GM19035 (cell line): ENCODE results near the gene MTA1.

Source experiments
- ATAC-seq: cut with Tn5 transposase; IDR thresholded peaks from one replicate; pipeline ENCODE4 v1.9.1; 2021; ENCODE audit not compliant: unreplicated experiment

The MTA1 gene

GRCh38 chr14:105460116-105460515, 40.5 kb downstream of the MTA1 start:
- no peak for ATAC-seq

DNA sequence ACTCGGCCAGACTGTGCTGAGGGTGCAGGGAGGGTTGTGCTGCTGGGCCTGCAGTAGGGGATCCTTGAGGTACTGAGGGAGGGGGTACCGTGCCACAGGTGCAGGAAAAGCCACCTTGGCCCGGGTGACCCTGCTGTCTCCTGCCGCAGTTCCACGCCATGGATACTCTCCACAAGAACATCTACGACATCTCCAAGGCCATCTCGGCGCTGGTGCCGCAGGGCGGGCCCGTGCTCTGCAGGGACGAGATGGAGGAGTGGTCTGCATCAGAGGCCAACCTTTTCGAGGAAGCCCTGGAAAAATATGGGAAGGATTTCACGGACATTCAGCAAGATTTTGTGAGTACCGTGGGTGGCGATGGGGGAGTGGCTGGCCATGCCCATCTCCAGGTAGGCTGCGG, 41.0 kb downstream of the MTA1 start:
- ATAC-seq: no peak

GRCh38 chr14:105461903-105462302, 42.3 kb downstream of the MTA1 start:
- no peak for ATAC-seq

GRCh38 chr14:105464501-105464900, 44.9 kb downstream of the MTA1 start:
- ATAC-seq: no peak

DNA sequence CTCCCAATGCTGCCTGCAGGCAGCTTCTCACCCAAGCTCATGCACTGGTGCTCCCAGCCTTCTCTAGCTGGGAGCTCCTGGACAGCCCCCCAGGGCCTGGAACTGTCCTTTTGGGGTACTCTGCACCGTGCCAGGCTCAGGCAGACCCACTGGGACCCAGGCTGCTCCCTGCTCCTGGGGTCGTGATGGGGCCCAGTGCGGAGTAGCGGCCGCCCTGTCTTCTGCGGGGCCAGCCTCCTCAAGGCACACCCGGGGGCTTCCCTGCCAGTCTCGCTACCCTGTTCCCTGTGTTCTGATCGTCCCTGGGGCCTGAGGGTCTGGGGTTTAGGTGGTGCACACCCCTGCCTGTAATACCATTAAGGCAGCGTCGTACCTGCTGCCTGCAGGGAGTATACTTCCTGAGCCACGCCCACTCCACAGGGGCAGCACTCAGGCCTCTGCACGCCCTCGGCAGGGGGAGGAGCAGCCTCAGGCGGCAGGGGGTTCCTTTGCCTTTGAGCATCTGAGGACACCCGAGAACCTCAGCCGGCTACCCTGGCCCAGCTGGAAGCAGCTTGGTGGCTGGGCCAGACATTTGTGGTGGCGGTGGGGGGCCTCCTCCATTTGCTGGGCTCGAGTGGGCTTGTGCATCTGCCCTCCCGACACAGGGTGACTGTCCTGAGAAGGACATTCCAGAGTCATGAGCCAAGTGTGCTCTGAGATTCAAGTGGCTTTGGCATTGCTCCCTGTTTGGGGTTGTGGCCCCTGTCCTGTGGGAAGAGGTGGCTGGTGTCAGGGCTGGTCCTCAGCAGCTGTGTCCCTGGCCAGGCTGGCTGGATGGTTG, 45.8 kb downstream of the MTA1 start:
- no peak for ATAC-seq

GRCh38 chr14:105466531-105467248, 47.1 kb downstream of the MTA1 start:
- no peak for ATAC-seq

DNA sequence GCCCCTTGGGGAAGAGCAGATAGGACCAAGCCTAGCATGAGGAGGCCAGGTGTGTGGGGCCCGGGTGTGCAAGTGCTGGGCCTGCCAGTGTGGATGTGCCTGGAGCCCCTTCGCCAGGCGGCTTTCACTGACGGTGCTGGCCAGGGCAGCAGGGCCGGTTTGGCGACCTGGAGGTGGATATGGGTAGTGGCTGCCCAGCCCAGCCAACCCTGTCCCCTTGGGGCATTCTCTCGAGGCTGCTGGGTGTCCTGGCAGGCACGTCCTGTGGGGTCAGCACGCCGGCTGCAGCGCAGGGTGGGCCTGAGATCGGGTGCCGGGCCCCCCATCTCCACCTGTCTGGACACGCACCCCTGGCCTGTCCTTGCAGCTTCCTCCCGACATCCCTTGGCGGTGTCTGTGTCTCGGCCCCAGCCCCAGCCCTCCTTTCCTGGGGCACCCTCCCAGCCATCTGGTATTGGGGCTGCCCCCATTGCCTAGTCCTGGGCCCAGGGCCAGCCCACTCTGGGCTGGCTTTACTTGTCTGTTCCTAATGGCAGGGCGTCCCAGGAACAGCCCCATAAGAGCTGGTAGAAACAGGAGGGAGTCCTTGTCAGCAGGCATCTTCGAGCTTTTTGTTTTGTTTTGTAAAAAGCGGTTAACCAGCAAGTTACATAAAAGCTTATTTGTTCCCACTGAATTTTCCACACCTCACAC, 47.8 kb downstream of the MTA1 start:
- no peak for ATAC-seq

GRCh38 chr14:105467942-105468471, 48.4 kb downstream of the MTA1 start:
- no peak for ATAC-seq

GRCh38 chr14:105468621-105469241, 49.1 kb downstream of the MTA1 start:
- no peak for ATAC-seq

DNA sequence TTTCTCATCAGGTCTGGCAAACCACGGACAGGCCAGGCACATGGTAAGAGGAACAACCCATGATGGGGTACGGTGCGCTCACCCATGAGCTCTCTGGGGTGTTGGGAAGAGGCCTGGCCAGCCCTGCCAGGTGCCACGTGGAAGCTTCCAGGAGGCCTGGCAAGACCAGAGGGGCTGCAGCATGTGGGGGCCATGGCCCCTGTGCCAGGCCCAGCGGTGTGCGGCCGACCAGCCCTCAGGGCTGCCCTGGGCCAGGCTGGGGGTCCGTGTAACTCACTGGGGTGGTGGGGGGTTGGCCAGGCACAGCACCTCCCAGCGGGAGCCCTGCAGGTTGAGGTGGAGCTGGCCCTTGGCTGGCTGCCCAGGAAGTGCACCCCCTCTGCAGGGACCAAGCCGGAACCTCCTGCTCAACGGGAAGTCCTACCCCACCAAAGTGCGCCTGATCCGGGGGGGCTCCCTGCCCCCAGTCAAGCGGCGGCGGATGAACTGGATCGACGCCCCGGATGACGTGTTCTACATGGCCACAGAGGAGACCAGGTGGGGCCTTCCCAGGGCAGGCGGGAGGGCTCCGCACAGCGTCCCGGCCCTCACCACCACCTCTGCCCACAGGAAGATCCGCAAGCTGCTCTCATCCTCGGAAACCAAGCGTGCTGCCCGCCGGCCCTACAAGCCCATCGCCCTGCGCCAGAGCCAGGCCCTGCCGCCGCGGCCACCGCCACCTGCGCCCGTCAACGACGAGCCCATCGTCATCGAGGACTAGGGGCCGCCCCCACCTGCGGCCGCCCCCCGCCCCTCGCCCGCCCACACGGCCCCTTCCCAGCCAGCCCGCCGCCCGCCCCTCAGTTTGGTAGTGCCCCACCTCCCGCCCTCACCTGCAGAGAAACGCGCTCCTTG, 50.1 kb downstream of the MTA1 start:
- no peak for ATAC-seq

DNA sequence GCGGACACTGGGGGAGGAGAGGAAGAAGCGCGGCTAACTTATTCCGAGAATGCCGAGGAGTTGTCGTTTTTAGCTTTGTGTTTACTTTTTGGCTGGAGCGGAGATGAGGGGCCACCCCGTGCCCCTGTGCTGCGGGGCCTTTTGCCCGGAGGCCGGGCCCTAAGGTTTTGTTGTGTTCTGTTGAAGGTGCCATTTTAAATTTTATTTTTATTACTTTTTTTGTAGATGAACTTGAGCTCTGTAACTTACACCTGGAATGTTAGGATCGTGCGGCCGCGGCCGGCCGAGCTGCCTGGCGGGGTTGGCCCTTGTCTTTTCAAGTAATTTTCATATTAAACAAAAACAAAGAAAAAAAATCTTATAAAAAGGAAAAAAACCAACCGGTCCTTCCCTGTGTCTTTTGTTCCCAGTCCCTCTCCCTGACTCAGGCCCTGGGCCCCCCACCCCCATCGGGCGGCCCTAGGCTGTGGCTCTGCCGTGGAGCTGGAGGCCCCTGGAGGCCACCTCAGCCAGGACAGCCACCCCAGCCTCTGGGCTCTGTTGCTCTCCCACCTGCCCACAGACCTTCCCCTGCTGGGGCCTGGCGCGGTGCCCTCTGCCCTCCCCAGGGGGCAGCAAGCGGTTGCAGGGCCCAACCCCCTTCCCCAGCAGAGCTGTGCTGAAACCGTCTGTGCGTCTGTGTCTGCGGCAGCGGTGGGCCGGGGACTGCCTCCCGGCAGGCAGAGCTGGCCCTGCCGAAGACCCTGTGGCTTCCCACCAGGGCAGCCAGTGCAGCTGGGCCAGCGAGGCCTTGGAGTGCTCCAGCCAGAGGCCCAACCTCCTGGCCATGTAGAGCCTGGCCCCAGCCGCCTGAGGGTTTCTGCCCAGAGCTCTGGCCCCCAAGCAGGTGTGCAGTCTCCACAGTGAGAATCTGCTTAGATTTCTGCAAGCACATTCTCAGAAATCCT, 51.0 kb downstream of the MTA1 start:
- no peak for ATAC-seq

DNA sequence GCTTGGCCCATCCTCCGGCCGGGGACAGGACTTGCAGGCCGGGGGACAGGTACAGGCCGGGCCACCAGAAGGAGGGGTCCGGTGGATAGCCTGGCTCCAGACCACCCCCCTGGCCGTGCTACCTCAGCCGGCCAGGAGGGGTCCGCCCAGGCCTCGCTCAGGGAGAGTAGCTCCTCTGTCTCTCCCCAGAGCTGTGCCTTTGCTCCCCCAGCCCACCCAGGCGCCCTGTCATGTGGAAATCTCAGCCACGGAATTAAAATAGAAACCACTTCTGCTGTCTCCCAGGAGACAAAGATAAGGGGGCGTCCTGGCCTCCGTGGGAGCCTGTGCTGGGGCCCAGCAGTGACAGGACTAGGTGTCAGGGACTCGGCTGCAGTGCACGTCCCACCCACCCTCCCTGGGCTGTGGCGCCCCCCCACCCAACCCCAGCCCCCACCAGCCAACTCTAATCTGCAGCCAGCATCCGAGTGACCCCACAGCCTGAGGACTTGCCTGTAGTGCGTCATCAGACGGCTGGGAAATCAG, 51.7 kb downstream of the MTA1 start:
- no peak for ATAC-seq

DNA sequence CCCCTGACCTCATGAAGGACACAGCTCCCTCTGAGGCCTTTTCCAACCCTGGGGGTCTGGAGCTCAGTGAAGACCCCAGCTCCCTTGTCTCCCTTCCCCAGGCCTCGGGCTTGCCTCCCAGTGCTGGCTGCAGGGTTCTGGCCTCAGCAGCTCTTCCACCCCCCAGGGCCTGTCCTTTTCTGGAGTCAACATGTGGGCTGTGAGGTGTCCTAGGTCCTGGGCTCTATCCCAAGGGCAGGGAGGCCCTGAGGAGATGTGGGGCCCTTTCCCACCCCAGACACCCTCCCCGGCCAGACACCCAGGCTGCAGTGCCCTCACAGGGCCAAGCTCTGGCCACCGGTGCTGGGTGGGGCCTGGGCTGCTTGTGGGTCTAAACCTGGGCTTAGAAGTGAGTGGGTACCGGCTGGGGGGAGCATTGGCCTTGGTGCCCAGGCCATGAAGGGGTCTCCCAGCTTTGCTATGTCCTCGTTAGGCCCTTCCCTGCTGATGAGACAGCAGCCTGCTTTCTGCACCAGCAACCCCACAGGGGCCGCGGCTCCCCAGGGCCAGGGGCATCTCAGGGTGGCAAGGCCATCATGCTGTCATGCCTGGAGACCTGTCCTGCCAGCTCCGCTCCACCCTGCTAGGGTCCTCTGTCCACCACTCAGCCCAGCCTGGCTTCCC, 52.3 kb downstream of the MTA1 start:
- no peak for ATAC-seq

- no peak for ATAC-seq
Observed at GRCh38 chr14:105472486-105472991, 52.9 kb downstream of the MTA1 start.

DNA sequence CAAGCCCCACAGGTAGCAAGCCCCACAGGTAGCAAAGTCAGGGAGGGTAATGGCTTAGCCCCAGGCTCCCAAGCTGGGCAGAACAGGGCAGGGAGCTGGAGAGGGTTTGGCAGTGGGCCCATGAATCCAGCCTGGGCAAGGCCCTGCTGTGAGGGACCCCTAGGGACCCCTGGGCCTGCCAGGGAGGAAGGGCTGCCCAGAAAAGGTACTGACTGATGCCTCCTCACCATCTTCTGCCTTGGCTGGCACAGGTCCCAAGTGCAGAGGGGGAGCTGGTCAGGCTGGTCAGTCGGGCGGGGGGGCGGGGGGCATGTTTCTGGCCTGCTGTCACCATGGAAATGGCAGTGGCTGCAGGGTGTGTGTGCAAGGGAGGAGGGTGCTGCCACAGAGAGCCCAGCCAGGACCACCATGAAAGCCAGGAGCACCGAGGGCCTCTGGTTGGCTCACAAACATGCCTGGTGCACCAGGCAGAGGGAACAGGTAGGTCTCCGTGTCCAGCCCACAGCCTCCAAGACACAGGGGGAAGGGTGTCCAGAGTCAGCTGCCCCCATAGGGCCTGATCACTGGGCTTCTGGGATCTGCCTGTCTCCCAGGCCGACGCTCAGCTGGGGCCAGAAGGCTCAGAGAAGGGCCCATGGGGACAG, 53.5 kb downstream of the MTA1 start:
- no peak for ATAC-seq

GRCh38 chr14:105473677-105474482, 54.3 kb downstream of the MTA1 start:
- ATAC-seq: no peak
